Endothelial cell of umbilical vein (primary cell): Measurements from ENCODE around the gene ATPAF1. TPM values are rescaled to one million over a fixed set of nuclear protein-coding genes. Genes with fewer than 3 reads are reported as not detected.

Experiments used
- BruUV-seq: library from RNA; stranded (reverse); fragments of 400-500 nt; replicated peaks from 2 replicates; lab custom pipeline; 2021; lab: Mats Ljungman, UMichigan
- CTCF ChIA-PET: fragments of 300-600, 350-600 bp; sonication (Branson Sonifier 250); formaldehyde crosslinking; loops from one replicate; lab custom pipeline; 2021; ENCODE audit warnings: antibody characterized with exemption, inconsistent platforms; lab: Charles Lee
- POLR2A ChIA-PET: fragments of 300-600, 350-600 bp; sonication (Branson Sonifier 250); formaldehyde crosslinking; loops from one replicate; lab custom pipeline; 2021; ENCODE audit warnings: antibody characterized with exemption, inconsistent platforms; lab: Charles Lee
- DNase-seq: peaks from one replicate; pipeline ENCODE4 v3.0.0-alpha.2; 2011; ENCODE audit warnings: low read depth, low spot score
- FAIRE-seq: peaks from 2 replicates; lab custom pipeline; 2011; peaks lifted over from hg19 to GRCh38; lab: Jason Lieb, UNC
- H2AFZ ChIP-seq: 2 replicates; pipeline ENCODE4 v1.6.0; 2012; ENCODE audit warnings: low read depth, low read length, control low read depth, inconsistent platforms
- H3K27ac ChIP-seq: 2 replicates; pipeline ENCODE4 v1.5.1; 2011; ENCODE audit warnings: low read depth, mild to moderate bottlenecking, control low read depth, low read length, moderate library complexity; ENCODE audit not compliant: insufficient read depth
- H3K27me3 ChIP-seq, 2 experiments: 2 replicates each; pipeline versions ENCODE4 v1.6.0 to v1.6.1; 2011; ENCODE audit warnings: low read length in 2 of 2, mixed read lengths in 1 of 2; ENCODE audit not compliant: control insufficient read depth in 2 of 2, insufficient read depth in 2 of 2
- H3K36me3 ChIP-seq, 2 experiments: 2 replicates in 1 of 2; 3 replicates in 1 of 2; pipeline ENCODE4 v1.5.1; 2011; ENCODE audit warnings: low read length in 2 of 2, mild to moderate bottlenecking in 1 of 2, moderate library complexity in 1 of 2; ENCODE audit not compliant: control insufficient read depth in 2 of 2, insufficient read depth in 2 of 2; ENCODE audit errors: extremely low read depth in 1 of 2
- H3K4me1 ChIP-seq: 3 replicates; pipeline ENCODE4 v1.5.1; 2011; ENCODE audit warnings: mild to moderate bottlenecking, low read length; ENCODE audit not compliant: control insufficient read depth, insufficient read depth; ENCODE audit errors: extremely low read depth
- H3K4me2 ChIP-seq: 2 replicates; pipeline ENCODE4 v1.6.1; 2011; ENCODE audit warnings: low read length, control low read depth, mixed read lengths; ENCODE audit not compliant: insufficient read depth
- H3K4me3 ChIP-seq, 3 experiments: fragments of 200-600 bp in 1 of 3; sonication (generic), shearing (Covaris generic) in 1 of 3; replicated peaks in 1 of 3; 2 replicates each; pipeline ENCODE4 v1.5.1; 2011 to 2016; ENCODE audit warnings: control low read depth in 3 of 3, low read length in 3 of 3, mild to moderate bottlenecking in 2 of 3, inconsistent platforms in 1 of 3, low read depth in 1 of 3, moderate library complexity in 1 of 3; ENCODE audit not compliant: insufficient read depth in 1 of 3
- H3K79me2 ChIP-seq: 2 replicates; pipeline ENCODE4 v1.6.0; 2012; ENCODE audit warnings: low read length, inconsistent platforms; ENCODE audit not compliant: control insufficient read depth, insufficient read depth
- H3K9ac ChIP-seq: replicated peaks from 2 replicates; pipeline ENCODE3; 2011; ENCODE audit warnings: low read length, control low read depth; ENCODE audit not compliant: insufficient read depth; ENCODE audit errors: extremely low read depth
- H3K9me1 ChIP-seq: replicated peaks from 3 replicates; pipeline ENCODE4 v1.6.0; 2011; ENCODE audit warnings: mild to moderate bottlenecking, low read length; ENCODE audit not compliant: control insufficient read depth, insufficient read depth; ENCODE audit errors: extremely low read depth
- H3K9me3 ChIP-seq: replicated peaks from 2 replicates; pipeline ENCODE4 v1.5.1; 2012; ENCODE audit warnings: low read length, inconsistent platforms; ENCODE audit not compliant: control insufficient read depth, insufficient read depth
- H4K20me1 ChIP-seq: replicated peaks from 2 replicates; pipeline ENCODE3; 2011; ENCODE audit warnings: mild to moderate bottlenecking, low read length; ENCODE audit not compliant: control insufficient read depth, insufficient read depth; ENCODE audit errors: extremely low read depth
- CTCF ChIP-seq, 2 donors: IDR thresholded peaks; 1 replicate in 1 of 2; 2 replicates in 1 of 2; pipeline ENCODE4 v1.5.1; 2011; ENCODE audit warnings: low read length in 2 of 2, mild to moderate bottlenecking in 2 of 2, moderate library complexity in 2 of 2, control low read depth in 1 of 2, inconsistent platforms in 1 of 2, low read depth in 1 of 2; ENCODE audit not compliant: insufficient read depth in 1 of 2; ENCODE audit errors: extremely low read depth in 1 of 2
- FOS ChIP-seq: IDR thresholded peaks from 2 replicates; pipeline ENCODE4 v1.6.1; 2011; ENCODE audit warnings: mild to moderate bottlenecking, low read length, moderate library complexity, borderline replicate concordance; ENCODE audit not compliant: insufficient read depth
- GATA2 ChIP-seq: IDR thresholded peaks from 2 replicates; pipeline ENCODE4 v1.7.0; 2011; ENCODE audit warnings: low read depth, mild to moderate bottlenecking, moderate library complexity, mixed read lengths, low read length; ENCODE audit not compliant: insufficient read length, insufficient read depth
- JUN ChIP-seq: IDR thresholded peaks from 2 replicates; pipeline ENCODE4 v1.6.1; 2011; ENCODE audit warnings: borderline replicate concordance, low read depth; ENCODE audit not compliant: insufficient read length, insufficient read depth
- MAX ChIP-seq: IDR thresholded peaks from 2 replicates; pipeline ENCODE4 v1.6.1; 2011; ENCODE audit not compliant: insufficient read depth, insufficient read length
- MYC ChIP-seq: IDR thresholded peaks from one replicate; pipeline ENCODE4 v1.6.1; 2011; ENCODE audit warnings: mild to moderate bottlenecking, low read depth, low read length
- POLR2A ChIP-seq: IDR thresholded peaks from 2 replicates; pipeline ENCODE4 v1.6.1; 2012; ENCODE audit warnings: low read depth, mild to moderate bottlenecking, control low read depth, low read length
- POLR2AphosphoS5 ChIP-seq: IDR thresholded peaks from 2 replicates; pipeline ENCODE4 v1.6.1; 2012; ENCODE audit warnings: low read depth, mild to moderate bottlenecking, control low read depth, low read length, moderate library complexity; ENCODE audit not compliant: insufficient read depth
- dilution Hi-C: fragments of 300-500 bp; cut with MboI; formaldehyde crosslinking; loops from one replicate; pipeline ENCODE4 v1.15.0; 2019; ENCODE audit warnings: low sequenced_read_pairs; ENCODE audit not compliant: extremely low pct_ligation_motif_present
- intact Hi-C: fragments of 100-400 bp; cut with micrococcal nuclease; formaldehyde crosslinking; loops from one replicate; pipeline ENCODE4 v1.10.0; 2022
- polyA plus RNA-seq, 4 experiments: library from polyadenylated mRNA; depleted of rRNA in 3 of 4; stranded (reverse) in 3 of 4; unstranded in 1 of 4; fragments of >200 nt; gene quantifications; 2 replicates each; pipeline versions ENCODE4 v1.2.1 to v1.2.3, GENCODE V29; 2011 to 2012; ENCODE audit warnings: missing spikeins in 1 of 4
- total RNA-seq: library from RNA; stranded (reverse); gene quantifications from 2 replicates; pipeline ENCODE4 v1.2.3, GENCODE V29; 2021

ATPAF1 gene
- total and polyA plus RNA-seq, 2 donors (not counting 3 experiments of a cell fraction or from before 2014, with no cell fraction given): 28.3 to 29.6 TPM

- H2AFZ ChIP-seq: no peak overlapping the region
- TF ChIP-seq POLR2A (no peak), CTCF (IDR thresholded peaks at IDR 0.05; ENCODE audit: extremely low read depth in 1 of 2, insufficient read depth in 1 of 2, low read depth in 1 of 2, low read length in 2 of 2) (no peak), GATA2 (no peak), POLR2AphosphoS5 (no peak), FOS (no peak), MYC (no peak), MAX (no peak), JUN (no peak)
- no peak overlapping the region for H3K4me2 ChIP-seq
- peaks cover 13% of the 10 kb centered on the region for H3K4me1 ChIP-seq
- H3K9me3 ChIP-seq: no peaks in the 10 kb centered on the region
- H3K27ac ChIP-seq: no peak overlapping the region
- H3K79me2 ChIP-seq: no peaks in the 10 kb centered on the region
- peaks cover 0 to 11% of the 10 kb centered on the region in 2 experiments for H3K36me3 ChIP-seq
- POLR2A ChIA-PET: no interaction called here
- no peaks in the 10 kb centered on the region for H3K9me1 ChIP-seq
- intact Hi-C loops (no loop called here), dilution Hi-C loops (no loop called here)
- no peak overlapping the region for H3K9ac ChIP-seq
- H3K27me3 ChIP-seq: no peaks in the 10 kb centered on the region
- CTCF ChIA-PET: no interaction called here
- H4K20me1 ChIP-seq: no peaks in the 10 kb centered on the region
- BruUV-seq: no TSS peak
- DNase-seq (no peak), FAIRE-seq (no peak)
- no peak overlapping the region for H3K4me3 ChIP-seq
Measured at GRCh38 chr1:46607345-46608130, 60.6 kb downstream of the ATPAF1 start.
